HG03575 (cell line): ENCODE data around the gene WNK3.
"Not testable (repeated sequence)": the region's sequence is repeated elsewhere in the genome, so short reads cannot be mapped to it uniquely, and the experiment has no call there.

ENCODE experiments used
- ATAC-seq: cut with Tn5 transposase; IDR thresholded peaks from one replicate; pipeline ENCODE4 v1.9.1; 2021; ENCODE audit not compliant: unreplicated experiment, insufficient number of reproducible peaks, low FRiP score; ENCODE audit errors: extremely low read depth

The WNK3 gene

GRCh38 chrX:54357414-54358377 is at the start of gene WNK3:
Gene WNK3, minus strand, starts transcription at chrX:54358046.
- ATAC-seq: no peak

- ATAC-seq: no peak
These were observed 49.4 kb upstream of the WNK3 start for GRCh38 chrX:54407266-54407665.

DNA sequence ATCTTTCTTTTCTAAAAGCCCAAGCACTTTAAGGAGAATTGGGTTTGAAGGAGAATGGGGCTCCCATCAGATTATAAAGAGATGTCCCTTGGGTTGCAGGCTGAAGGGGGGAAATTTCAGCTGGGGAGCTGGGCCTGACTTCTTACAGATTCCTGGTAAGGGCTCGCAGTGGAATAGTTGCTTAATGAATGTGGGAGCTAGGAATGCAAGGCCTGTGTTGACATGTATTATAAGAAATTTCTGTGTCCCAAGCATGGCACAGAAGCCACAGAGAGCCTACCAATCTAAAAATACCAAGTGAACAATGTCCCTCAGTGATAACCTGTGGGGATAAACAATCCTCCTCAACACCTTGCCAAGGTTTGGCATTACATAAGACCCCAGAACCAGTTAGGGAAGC is 39.3 kb upstream of the WNK3 start:
- no peak for ATAC-seq

GRCh38 chrX:54386314-54386713 is 28.5 kb upstream of the WNK3 start:
- no peak for ATAC-seq

- not testable (repeated sequence) for ATAC-seq
These were observed 26.8 kb upstream of the WNK3 start for GRCh38 chrX:54384661-54385060.

GRCh38 chrX:54359408-54359807 is 1.6 kb upstream of the WNK3 start:
- ATAC-seq: no peak

DNA sequence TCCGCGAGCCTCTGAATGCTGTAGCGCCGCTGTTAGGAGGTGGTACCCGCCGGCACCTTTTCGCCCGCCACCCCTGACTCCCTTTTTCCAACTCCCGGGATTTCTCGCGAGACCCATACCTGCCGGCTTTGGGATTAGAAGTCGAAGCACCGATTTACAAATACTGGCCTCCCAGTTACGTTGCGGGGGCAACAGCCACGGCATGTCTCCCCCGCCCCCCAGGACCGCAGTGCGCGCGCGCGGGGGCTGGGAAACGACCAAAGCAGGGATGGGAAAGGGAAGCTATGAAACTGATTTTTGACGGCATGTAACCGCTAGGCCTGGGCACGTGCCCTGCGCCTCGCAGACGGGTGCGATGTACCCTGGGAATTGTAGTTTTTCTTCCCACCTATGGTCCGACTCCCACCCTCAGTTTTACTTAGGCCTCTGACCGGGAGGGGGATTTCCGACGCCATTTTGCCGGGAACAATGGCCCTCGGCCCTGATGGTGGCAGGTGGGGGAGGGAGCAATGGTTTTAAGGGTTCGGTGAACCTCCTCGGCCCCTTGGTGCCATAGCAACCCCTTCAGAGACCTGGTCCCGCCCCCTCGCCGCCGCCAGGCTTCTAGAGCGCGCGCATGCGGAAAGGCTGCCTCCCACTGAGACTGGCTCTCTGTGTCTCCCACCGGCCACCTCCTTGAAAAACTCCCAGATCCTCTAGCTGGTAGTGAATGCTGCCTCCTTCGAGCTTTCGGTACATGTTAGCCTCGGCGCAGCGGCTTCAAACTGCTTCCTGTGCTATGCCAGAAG is 772 bp upstream of the WNK3 start:
- ATAC-seq: no peak

- no peak for ATAC-seq
These were observed 5.2 kb downstream of the WNK3 start for GRCh38 chrX:54352677-54353076.

DNA sequence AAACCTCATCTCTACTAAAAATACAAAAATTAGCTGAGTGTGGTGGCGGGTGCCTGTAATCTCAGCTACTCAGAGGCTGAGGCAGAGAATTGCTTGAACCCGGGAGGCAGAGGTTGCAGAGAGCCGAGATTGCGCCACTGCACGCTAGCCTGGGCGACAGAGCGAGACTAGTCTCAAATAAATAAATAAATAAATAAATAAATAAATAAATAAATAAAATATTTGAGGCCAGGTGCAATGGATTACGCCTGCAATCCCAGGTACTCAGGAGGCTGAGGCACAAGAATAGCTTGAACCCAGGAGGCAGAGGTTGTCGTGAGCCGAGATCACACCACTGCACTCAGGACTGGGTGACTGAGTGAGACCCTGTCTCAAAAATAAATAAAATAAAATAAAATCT is 20.5 kb downstream of the WNK3 start:
- ATAC-seq: not testable (repeated sequence)

GRCh38 chrX:54325077-54325476 is 32.8 kb downstream of the WNK3 start:
- no peak for ATAC-seq

DNA sequence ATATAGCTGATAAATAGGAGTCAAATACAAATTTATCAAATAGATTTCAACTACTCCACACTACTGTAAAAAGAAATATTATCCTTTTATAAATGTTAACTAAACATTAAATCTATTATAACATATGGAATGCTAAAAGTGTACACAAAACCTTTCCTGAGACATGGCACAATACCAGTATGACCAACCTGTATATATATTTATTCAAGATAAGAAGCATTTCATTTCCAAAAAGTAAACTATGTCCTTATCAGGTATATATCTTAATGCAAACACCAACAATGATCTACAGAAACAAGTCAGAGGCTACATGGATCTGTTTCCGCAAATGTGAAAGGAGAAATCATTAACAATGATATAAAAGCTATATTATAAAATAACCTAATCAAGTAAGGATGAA is 37.8 kb downstream of the WNK3 start:
- ATAC-seq: no peak

GRCh38 chrX:54306379-54306778 is 51.5 kb downstream of the WNK3 start:
- ATAC-seq: no peak

DNA sequence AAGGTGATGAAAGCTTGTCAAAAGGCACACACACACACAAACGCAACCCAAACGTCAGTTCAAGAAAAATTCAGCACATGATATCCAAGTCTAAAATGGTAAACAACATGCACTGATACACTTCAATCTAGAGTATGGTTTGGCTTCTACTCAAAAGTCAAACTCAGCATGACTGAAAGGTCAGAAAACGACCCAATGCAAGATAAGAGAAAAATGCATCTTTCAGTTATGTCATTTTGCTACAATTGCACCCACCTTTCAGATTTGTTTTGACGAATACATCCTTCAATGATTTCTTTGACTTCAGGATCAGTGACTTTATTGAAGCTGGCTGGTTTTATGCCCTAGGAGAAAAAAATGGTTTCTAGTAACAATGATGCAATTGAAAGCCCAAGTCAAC is 56.3 kb downstream of the WNK3 start:
- no peak for ATAC-seq

- no peak for ATAC-seq
These were observed 63.5 kb downstream of the WNK3 start for GRCh38 chrX:54294306-54294705.

GRCh38 chrX:54292755-54293154 is 65.1 kb downstream of the WNK3 start:
- ATAC-seq: no peak

DNA sequence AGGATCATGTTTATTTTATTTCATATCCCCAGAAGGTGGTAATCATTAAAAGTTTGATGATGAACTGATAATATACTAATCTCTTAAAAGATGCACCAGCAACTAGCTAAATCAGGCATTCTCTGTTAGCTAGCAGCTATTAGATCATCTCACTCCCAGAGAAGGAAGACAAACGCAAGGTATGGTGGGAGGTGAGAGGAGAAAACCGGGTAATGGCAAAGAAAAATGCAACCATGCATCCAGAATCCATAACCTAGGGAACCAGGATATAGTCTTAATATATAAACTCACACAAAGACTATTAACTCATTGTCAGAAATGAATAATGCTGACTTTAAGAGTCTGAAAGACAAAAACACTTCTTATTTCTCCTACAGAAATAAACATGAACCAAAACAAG is 66.1 kb downstream of the WNK3 start:
- no peak for ATAC-seq

DNA sequence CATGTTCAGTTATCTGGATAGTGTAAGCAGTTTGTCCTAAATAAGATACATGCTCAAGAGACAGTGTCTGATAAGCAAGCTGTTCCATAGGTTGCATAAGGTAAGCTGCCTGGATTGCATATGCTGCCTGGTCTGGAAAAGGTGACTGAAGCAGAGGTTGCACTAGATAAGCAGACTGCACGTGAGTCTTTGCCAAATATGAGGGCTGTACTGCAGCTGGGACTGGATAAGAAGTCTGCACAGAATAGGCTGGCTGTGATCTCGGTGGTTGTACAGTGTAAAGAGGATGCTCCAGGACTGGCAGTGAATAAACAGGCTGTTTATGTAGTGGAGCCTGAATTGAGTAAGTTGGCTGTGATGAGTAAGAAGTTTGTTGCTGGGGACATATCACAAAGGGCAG is 68.9 kb downstream of the WNK3 start:
- no peak for ATAC-seq

DNA sequence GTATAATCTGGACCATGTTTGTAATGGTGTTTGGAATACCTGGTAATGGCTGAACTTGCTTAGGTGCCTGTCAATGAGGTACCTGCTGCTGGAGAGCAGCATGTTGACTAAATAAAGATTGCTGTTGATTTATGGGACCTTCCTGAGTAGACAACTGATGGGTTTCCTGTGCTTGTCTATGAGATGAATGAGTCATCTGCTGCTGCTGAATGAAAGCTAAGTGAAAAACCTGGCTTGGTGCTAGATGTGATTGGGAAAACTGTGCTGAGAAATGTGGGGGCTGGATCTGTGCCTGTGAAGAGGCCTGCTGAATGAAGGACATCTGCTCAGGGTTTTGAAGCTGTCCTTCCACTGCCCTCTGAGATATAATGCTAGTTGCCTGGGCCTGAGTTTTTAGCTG is 69.6 kb downstream of the WNK3 start:
- no peak for ATAC-seq

DNA sequence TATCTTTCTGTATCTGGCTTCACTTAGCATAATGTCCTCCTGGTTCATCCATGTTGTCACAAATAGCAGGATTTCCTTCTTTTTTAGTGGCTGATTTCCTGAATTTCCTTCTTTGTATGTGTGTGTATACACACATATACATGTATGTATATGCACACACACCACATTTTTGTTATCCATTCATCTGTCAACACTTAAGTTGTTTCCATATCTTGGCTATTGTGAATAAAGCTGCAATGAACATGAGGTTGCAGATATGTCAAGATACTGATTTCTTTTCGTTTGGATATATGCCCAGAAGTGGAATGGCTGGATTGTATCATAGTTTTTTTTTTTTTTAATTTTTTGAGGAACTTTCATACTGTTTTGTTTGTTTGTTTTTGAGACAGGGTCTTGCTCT is 76.2 kb downstream of the WNK3 start:
- no peak for ATAC-seq

GRCh38 chrX:54280466-54280865 is 77.4 kb downstream of the WNK3 start:
- ATAC-seq: no peak
